Endothelial cell of umbilical vein (primary cell): ENCODE data around the gene UPK3A. TPM values are rescaled to one million over a fixed set of nuclear protein-coding genes. Genes with fewer than 3 reads are reported as not detected.

Experiments
- BruUV-seq: library from RNA; stranded (reverse); fragments of 400-500 nt; replicated peaks from 2 replicates; lab custom pipeline; 2021; lab: Mats Ljungman, UMichigan
- CTCF ChIA-PET: fragments of 300-600, 350-600 bp; sonication (Branson Sonifier 250); formaldehyde crosslinking; loops from one replicate; lab custom pipeline; 2021; ENCODE audit warnings: antibody characterized with exemption, inconsistent platforms; lab: Charles Lee
- POLR2A ChIA-PET: fragments of 300-600, 350-600 bp; sonication (Branson Sonifier 250); formaldehyde crosslinking; loops from one replicate; lab custom pipeline; 2021; ENCODE audit warnings: antibody characterized with exemption, inconsistent platforms; lab: Charles Lee
- DNase-seq: peaks from one replicate; pipeline ENCODE4 v3.0.0-alpha.2; 2011; ENCODE audit warnings: low read depth, low spot score
- FAIRE-seq: peaks from 2 replicates; lab custom pipeline; 2011; peaks lifted over from hg19 to GRCh38; lab: Jason Lieb, UNC
- H2AFZ ChIP-seq: 2 replicates; pipeline ENCODE4 v1.6.0; 2012; ENCODE audit warnings: low read depth, low read length, control low read depth, inconsistent platforms
- H3K27ac ChIP-seq: 2 replicates; pipeline ENCODE4 v1.5.1; 2011; ENCODE audit warnings: low read depth, mild to moderate bottlenecking, control low read depth, low read length, moderate library complexity; ENCODE audit not compliant: insufficient read depth
- H3K27me3 ChIP-seq, 2 experiments: 2 replicates each; pipeline versions ENCODE4 v1.6.0 to v1.6.1; 2011; ENCODE audit warnings: low read length in 2 of 2, mixed read lengths in 1 of 2; ENCODE audit not compliant: control insufficient read depth in 2 of 2, insufficient read depth in 2 of 2
- H3K36me3 ChIP-seq, 2 experiments: 2 replicates in 1 of 2; 3 replicates in 1 of 2; pipeline ENCODE4 v1.5.1; 2011; ENCODE audit warnings: low read length in 2 of 2, mild to moderate bottlenecking in 1 of 2, moderate library complexity in 1 of 2; ENCODE audit not compliant: control insufficient read depth in 2 of 2, insufficient read depth in 2 of 2; ENCODE audit errors: extremely low read depth in 1 of 2
- H3K4me1 ChIP-seq: 3 replicates; pipeline ENCODE4 v1.5.1; 2011; ENCODE audit warnings: mild to moderate bottlenecking, low read length; ENCODE audit not compliant: control insufficient read depth, insufficient read depth; ENCODE audit errors: extremely low read depth
- H3K4me2 ChIP-seq: 2 replicates; pipeline ENCODE4 v1.6.1; 2011; ENCODE audit warnings: low read length, control low read depth, mixed read lengths; ENCODE audit not compliant: insufficient read depth
- H3K4me3 ChIP-seq, 3 experiments: fragments of 200-600 bp in 1 of 3; sonication (generic), shearing (Covaris generic) in 1 of 3; replicated peaks in 1 of 3; 2 replicates each; pipeline ENCODE4 v1.5.1; 2011 to 2016; ENCODE audit warnings: control low read depth in 3 of 3, low read length in 3 of 3, mild to moderate bottlenecking in 2 of 3, inconsistent platforms in 1 of 3, low read depth in 1 of 3, moderate library complexity in 1 of 3; ENCODE audit not compliant: insufficient read depth in 1 of 3
- H3K79me2 ChIP-seq: 2 replicates; pipeline ENCODE4 v1.6.0; 2012; ENCODE audit warnings: low read length, inconsistent platforms; ENCODE audit not compliant: control insufficient read depth, insufficient read depth
- H3K9ac ChIP-seq: replicated peaks from 2 replicates; pipeline ENCODE3; 2011; ENCODE audit warnings: low read length, control low read depth; ENCODE audit not compliant: insufficient read depth; ENCODE audit errors: extremely low read depth
- H3K9me1 ChIP-seq: replicated peaks from 3 replicates; pipeline ENCODE4 v1.6.0; 2011; ENCODE audit warnings: mild to moderate bottlenecking, low read length; ENCODE audit not compliant: control insufficient read depth, insufficient read depth; ENCODE audit errors: extremely low read depth
- H3K9me3 ChIP-seq: replicated peaks from 2 replicates; pipeline ENCODE4 v1.5.1; 2012; ENCODE audit warnings: low read length, inconsistent platforms; ENCODE audit not compliant: control insufficient read depth, insufficient read depth
- H4K20me1 ChIP-seq: replicated peaks from 2 replicates; pipeline ENCODE3; 2011; ENCODE audit warnings: mild to moderate bottlenecking, low read length; ENCODE audit not compliant: control insufficient read depth, insufficient read depth; ENCODE audit errors: extremely low read depth
- CTCF ChIP-seq, 2 donors: IDR thresholded peaks; 1 replicate in 1 of 2; 2 replicates in 1 of 2; pipeline ENCODE4 v1.5.1; 2011; ENCODE audit warnings: low read length in 2 of 2, mild to moderate bottlenecking in 2 of 2, moderate library complexity in 2 of 2, control low read depth in 1 of 2, inconsistent platforms in 1 of 2, low read depth in 1 of 2; ENCODE audit not compliant: insufficient read depth in 1 of 2; ENCODE audit errors: extremely low read depth in 1 of 2
- EZH2 ChIP-seq: IDR thresholded peaks from 2 replicates; pipeline ENCODE4 v1.6.1; 2012; ENCODE audit warnings: borderline replicate concordance, low read depth, mild to moderate bottlenecking, moderate library complexity, low read length, inconsistent platforms; ENCODE audit not compliant: severe bottlenecking
- FOS ChIP-seq: IDR thresholded peaks from 2 replicates; pipeline ENCODE4 v1.6.1; 2011; ENCODE audit warnings: mild to moderate bottlenecking, low read length, moderate library complexity, borderline replicate concordance; ENCODE audit not compliant: insufficient read depth
- GATA2 ChIP-seq: IDR thresholded peaks from 2 replicates; pipeline ENCODE4 v1.7.0; 2011; ENCODE audit warnings: low read depth, mild to moderate bottlenecking, moderate library complexity, mixed read lengths, low read length; ENCODE audit not compliant: insufficient read length, insufficient read depth
- MAX ChIP-seq: IDR thresholded peaks from 2 replicates; pipeline ENCODE4 v1.6.1; 2011; ENCODE audit not compliant: insufficient read depth, insufficient read length
- MYC ChIP-seq: IDR thresholded peaks from one replicate; pipeline ENCODE4 v1.6.1; 2011; ENCODE audit warnings: mild to moderate bottlenecking, low read depth, low read length
- POLR2A ChIP-seq: IDR thresholded peaks from 2 replicates; pipeline ENCODE4 v1.6.1; 2012; ENCODE audit warnings: low read depth, mild to moderate bottlenecking, control low read depth, low read length
- POLR2AphosphoS5 ChIP-seq: IDR thresholded peaks from 2 replicates; pipeline ENCODE4 v1.6.1; 2012; ENCODE audit warnings: low read depth, mild to moderate bottlenecking, control low read depth, low read length, moderate library complexity; ENCODE audit not compliant: insufficient read depth
- dilution Hi-C: fragments of 300-500 bp; cut with MboI; formaldehyde crosslinking; loops from one replicate; pipeline ENCODE4 v1.15.0; 2019; ENCODE audit warnings: low sequenced_read_pairs; ENCODE audit not compliant: extremely low pct_ligation_motif_present
- intact Hi-C: fragments of 100-400 bp; cut with micrococcal nuclease; formaldehyde crosslinking; loops from one replicate; pipeline ENCODE4 v1.10.0; 2022
- polyA plus RNA-seq, 4 experiments: library from polyadenylated mRNA; depleted of rRNA in 3 of 4; stranded (reverse) in 3 of 4; unstranded in 1 of 4; fragments of >200 nt; gene quantifications; 2 replicates each; pipeline versions ENCODE4 v1.2.1 to v1.2.3, GENCODE V29; 2011 to 2012; ENCODE audit warnings: missing spikeins in 1 of 4
- total RNA-seq: library from RNA; stranded (reverse); gene quantifications from 2 replicates; pipeline ENCODE4 v1.2.3, GENCODE V29; 2021

The UPK3A gene
- total and polyA plus RNA-seq, 2 donors (not counting 3 experiments of a cell fraction or from before 2014, with no cell fraction given), result not detected

- no peaks in the 10 kb centered on the region for H4K20me1 ChIP-seq
- TF ChIP-seq MYC, result no peak
- no peak for TF ChIP-seq POLR2AphosphoS5
- no peak for TF ChIP-seq EZH2
- no peak for TF ChIP-seq CTCF (IDR thresholded peaks at IDR 0.05; ENCODE audit: extremely low read depth in 1 of 2, insufficient read depth in 1 of 2, low read depth in 1 of 2, low read length in 2 of 2)
- no peak for TF ChIP-seq FOS
- no peak for TF ChIP-seq POLR2A
- no peak for TF ChIP-seq GATA2
- TF ChIP-seq MAX, result no peak
- no TSS peak for BruUV-seq
- H3K4me3 ChIP-seq, result no peak overlapping the region
- no peak overlapping the region for H3K27ac ChIP-seq
- H3K9ac ChIP-seq, result no peak overlapping the region
- dilution Hi-C loops, result no loop called here
- no peaks in the 10 kb centered on the region for H3K9me1 ChIP-seq
- intact Hi-C loops, result no loop called here
- no peaks in the 10 kb centered on the region for H3K79me2 ChIP-seq
- FAIRE-seq, result no peak
- H3K4me2 ChIP-seq, result no peak overlapping the region
- ChIA-PET POLR2A (no interaction called here), CTCF (no interaction called here)
- H3K36me3 ChIP-seq, result no peaks in the 10 kb centered on the region
- no peaks in the 10 kb centered on the region for H3K9me3 ChIP-seq
- H3K27me3 ChIP-seq, result peaks cover 0 to 3% of the 10 kb centered on the region in 2 experiments
- H2AFZ ChIP-seq, result no peak overlapping the region
- DNase-seq, result no peak
- no peaks in the 10 kb centered on the region for H3K4me1 ChIP-seq
These were observed 6.5 kb downstream of the UPK3A start for GRCh38 chr22:45291061-45291930.
